GM19372 (cell line): ENCODE results near the gene SATL1.
"Not testable (repeated sequence)": the region's sequence is repeated elsewhere in the genome, so short reads cannot be mapped to it uniquely, and the experiment has no call there.

Source experiments
- ATAC-seq: cut with Tn5 transposase; IDR thresholded peaks from one replicate; pipeline ENCODE4 v1.9.1; 2021; ENCODE audit warnings: mild to moderate bottlenecking, low read depth, moderate library complexity; ENCODE audit not compliant: unreplicated experiment

The SATL1 gene, protein sequence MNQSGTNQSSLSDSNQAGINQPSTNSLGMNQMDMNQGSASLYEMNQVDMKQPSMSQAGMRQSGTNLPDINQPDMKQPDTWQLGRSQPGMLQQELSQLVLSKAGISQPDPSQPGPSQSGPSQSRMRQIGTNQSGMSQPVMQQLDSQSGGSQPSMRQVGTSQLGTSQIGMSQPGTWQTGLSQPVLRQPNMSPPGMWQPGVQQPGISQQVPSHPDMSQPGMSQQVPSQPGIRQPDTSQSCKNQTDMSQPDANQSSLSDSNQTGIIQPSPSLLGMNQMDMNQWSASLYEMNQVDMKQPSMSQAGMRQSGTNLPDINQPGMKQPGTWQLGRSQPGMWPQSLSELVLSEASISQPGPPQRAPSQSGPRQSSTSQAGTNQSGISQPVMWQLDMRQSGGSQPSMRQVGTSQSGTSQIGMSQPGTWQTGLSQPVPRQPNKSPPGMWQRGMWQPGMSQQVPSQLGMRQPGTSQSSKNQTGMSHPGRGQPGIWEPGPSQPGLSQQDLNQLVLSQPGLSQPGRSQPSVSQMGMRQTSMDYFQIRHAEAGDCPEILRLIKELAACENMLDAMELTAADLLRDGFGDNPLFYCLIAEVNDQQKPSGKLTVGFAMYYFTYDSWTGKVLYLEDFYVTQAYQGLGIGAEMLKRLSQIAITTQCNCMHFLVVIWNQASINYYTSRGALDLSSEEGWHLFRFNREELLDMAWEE

DNA sequence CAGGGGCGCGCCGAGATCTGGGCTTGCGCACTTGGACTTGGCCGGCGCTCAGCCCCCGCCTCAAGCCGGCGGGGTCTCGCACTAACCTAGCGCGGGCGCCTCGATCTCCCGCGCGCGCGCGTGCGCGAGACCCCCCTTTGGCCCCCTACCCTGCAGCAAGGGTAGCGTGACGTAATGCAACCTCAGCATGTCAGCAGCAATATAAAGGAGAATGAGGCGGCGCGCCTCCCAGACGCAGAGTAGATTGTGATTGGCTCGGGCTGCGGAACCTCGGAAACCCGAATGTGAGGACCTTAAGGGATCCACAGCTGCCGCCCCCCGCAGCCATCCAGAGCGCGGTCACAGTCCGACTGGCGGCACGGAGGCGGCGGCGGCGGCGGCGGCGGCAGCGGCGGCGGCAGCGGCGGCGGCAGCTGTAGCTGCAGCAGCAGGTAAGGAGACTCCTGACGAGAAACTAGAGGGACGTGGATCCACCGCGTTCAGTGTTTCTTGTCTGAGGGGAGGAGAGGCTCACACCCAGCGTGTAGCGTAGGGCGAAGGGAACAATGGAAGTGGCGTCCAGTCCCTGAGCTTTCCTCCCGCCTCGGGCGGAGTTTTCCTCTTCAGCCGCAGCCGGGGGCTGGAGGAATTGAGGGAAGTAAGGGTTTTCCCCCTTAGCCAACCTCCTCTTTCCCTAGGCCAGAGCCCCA, at the start of gene SATL1, which contains the start of gene ZNF711:
Gene SATL1 (minus strand): TSS at position 19 of the 689 bp plus-strand sequence. CDS start 134,811 bp downstream, outside the sequence.
Gene ZNF711 (plus strand): TSS at position 231 of the 689 bp plus-strand sequence. CDS start 3,582 bp downstream, outside the sequence.
- ATAC-seq, result no peak

GRCh38 chrX:85288992-85289723, 45.6 kb upstream of the SATL1 start:
- ATAC-seq, result no peak

DNA sequence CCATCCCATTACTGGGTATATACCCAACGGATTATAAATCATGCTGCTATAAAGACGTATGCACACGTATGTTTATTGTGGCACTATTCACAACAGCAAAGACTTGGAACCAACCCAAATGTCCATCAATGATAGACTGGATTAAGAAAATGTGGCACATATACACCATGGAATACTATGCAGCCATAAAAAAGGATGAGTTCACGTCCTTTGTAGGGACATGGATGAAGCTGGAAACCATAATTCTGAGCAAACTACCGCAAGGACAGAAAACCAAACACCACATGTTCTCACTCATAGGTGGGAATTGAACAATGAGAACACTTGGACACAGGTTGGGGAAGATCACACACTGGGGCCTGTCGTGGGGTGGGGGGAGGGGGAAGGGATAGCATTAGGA, 41.7 kb upstream of the SATL1 start:
- ATAC-seq, result not testable (repeated sequence)

- no peak for ATAC-seq
Measured at GRCh38 chrX:85244450-85245211, 1.1 kb upstream of the SATL1 start.

GRCh38 chrX:85243155-85243554, 424 bp downstream of the SATL1 start:
- no peak for ATAC-seq

DNA sequence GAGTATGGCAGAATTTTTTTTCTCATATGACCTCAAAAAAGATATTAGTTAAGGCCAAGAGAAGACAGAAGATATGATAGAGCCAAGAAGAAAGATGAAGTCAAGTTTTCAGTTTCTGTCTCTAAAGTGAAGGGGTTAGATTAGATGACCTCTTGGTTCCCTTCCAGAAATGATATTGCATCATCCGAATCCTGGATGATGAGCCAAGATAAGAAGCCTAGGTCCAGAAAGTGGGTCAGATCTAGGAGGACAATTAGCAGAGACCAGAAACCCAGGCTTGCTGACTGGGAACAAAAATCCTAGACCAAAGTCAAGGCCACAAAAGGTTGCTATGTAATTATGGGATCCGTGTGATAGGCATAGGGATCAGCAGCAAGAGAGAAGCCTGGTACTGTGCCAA, 20.2 kb downstream of the SATL1 start:
- ATAC-seq, result no peak

DNA sequence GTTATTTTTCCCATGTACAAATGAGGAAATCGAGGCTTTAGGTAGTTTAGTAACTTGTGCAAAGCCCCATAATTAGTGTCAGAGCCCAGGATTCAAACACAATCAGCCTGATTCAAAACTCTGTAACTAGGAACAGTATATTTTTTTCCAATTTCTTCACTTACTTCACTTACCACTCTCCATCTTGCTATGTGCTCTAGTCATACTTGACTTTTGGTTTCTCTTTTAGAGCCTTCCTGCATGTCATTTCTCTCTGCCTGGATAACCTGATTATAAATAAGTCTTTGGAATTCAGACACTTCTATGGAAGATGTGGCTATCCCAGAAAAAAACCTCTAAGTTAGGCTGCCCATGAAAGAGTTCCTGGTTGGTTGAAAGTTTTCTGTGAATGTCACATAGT, 22.2 kb downstream of the SATL1 start:
- no peak for ATAC-seq

- no peak for ATAC-seq
Measured at GRCh38 chrX:85215946-85216345, 27.6 kb downstream of the SATL1 start.

GRCh38 chrX:85213792-85214530, 29.6 kb downstream of the SATL1 start:
- no peak for ATAC-seq

- ATAC-seq, result no peak
Measured at GRCh38 chrX:85203461-85203970, 40.1 kb downstream of the SATL1 start.

DNA sequence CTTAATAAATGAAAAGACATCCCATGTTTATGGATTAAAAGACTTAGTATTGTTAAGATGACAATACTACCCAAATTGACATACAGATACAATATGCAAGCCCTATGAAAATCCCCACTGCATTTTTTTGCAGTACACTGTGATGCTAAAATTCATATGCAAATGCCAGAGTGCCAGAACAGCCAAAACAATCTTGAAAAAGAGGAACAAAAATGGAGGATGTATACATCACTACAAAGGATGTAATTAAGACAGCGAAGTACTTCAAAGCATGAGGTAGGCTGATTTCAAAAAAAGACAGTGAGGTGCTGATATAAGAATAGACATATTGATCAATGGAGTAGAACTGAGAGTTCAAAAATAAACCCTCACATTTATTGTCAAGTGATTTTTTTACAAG, 47.3 kb downstream of the SATL1 start:
- ATAC-seq, result no peak

- ATAC-seq, result no peak
Measured at GRCh38 chrX:85159644-85160043, 83.9 kb downstream of the SATL1 start.

DNA sequence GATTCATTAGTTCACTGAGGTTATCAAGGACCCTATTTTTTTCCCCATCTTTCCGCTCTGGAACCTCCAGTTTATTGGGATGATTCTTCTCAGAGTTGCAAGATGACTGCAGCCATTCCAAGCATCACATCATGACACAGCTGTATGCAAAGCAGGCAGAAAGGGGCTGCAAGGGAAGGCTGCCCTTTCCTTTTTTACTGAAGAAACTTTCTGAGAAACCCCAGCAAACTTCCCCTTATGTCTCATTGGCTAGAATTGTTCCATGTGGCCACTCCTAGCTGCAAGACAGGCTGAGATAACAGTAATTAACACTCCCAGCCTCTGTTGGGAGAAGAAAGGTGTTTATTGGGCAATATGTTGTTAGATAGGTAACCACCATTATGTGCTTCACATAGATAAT, 102.6 kb downstream of the SATL1 start:
- no peak for ATAC-seq

GRCh38 chrX:85139422-85139821, 104.2 kb downstream of the SATL1 start:
- ATAC-seq, result no peak

GRCh38 chrX:85136409-85136808, 107.2 kb downstream of the SATL1 start:
- ATAC-seq, result no peak

GRCh38 chrX:85115252-85115651, 128.3 kb downstream of the SATL1 start:
- ATAC-seq, result no peak

GRCh38 chrX:85114776-85115175, 128.8 kb downstream of the SATL1 start:
- ATAC-seq, result no peak

- ATAC-seq, result no peak
Measured at GRCh38 chrX:85114171-85114570, 129.4 kb downstream of the SATL1 start.

- no peak for ATAC-seq
Measured at GRCh38 chrX:85113746-85114145, 129.8 kb downstream of the SATL1 start.
